ENCODE measurements around the gene GCHFR. TPM values are rescaled to one million over a fixed set of nuclear protein-coding genes. Genes with fewer than 3 reads are reported as not detected.

GCHFR gene
- polyA plus RNA-seq, 1 of the 3 experiments (the other 2 are of a cell fraction) = 0.67 TPM

DNA sequence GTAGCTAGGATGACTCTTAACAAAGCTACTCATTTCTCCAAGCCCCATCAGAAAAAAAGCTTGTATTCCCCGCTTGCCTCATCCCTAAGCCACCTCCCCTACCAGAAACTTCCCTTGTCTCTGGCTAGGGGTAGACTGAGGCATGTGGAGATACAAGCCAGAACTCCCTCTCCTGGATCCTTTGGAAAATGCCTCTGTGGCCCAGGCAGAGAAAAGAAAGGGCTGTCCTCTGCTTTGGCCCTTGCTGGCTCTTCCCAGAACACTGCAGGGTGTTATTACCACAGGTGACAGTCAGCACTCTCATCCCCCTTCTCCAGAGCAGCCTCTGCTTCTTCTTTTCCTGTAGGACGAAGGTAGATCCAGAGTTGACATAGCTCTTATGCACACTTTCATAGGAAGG lies 24.0 kb upstream of the GCHFR start:
- POLR2A ChIA-PET = no interaction called here
- 95% methylated on average over 2 of the region's 2 CpGs for WGBS (ENCODE audit: low lambda C conversion rate)

DNA sequence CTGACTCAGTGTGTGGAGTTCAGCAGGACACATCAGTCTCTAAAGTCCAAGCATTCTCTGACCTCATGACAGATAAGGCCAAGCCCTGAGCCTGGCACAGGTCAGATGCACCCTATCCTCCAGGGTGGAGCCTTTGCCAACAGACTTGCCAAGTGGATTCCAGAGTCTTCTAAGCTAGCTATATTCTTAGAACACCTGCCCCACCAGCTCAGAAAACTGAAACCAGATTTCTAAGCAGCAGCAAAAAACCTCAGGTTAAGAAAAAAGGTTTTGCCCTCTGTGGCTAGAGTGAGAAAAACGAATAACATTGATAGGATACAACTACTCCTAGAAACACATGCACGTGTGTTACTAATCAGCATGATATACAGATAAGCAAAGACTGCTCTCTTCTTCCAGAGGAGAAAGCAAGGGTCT lies 20.4 kb upstream of the GCHFR start:
- H2AFZ ChIP-seq (ENCODE audit: low read depth) = no peak overlapping the region
- 87% methylated on average over 2 of the region's 2 CpGs for WGBS (ENCODE audit: low lambda C conversion rate)
- no peaks in the 10 kb centered on the region for H3K79me2 ChIP-seq (ENCODE audit: insufficient read depth)
- CTCF ChIA-PET = interaction anchor here (1.0 to 20.8 kb wide), 3 partner anchors 12 to 151 kb away, joined by 4 to 555 read pairs (median 4); partner anchors contain the start of genes C15orf62, GCHFR and VPS18
- POLR2A ChIA-PET = no interaction called here
- no peak for DNase-seq
- no peak overlapping the region for H3K4me2 ChIP-seq
- H3K9ac ChIP-seq = no peak overlapping the region
- no peaks in the 10 kb centered on the region for H3K9me3 ChIP-seq
- H3K27ac ChIP-seq (ENCODE audit: low read depth in 2 of 2, low read length in 1 of 2) = no peak overlapping the region
- H4K20me1 ChIP-seq (ENCODE audit: insufficient read depth) = no peaks in the 10 kb centered on the region
- TF ChIP-seq ELF1 (IDR thresholded peaks at IDR 0.05) (no peak), NRF1 (IDR thresholded peaks at IDR 0.05; ENCODE audit: low read depth, low read length) (no peak), FOXM1 (IDR thresholded peaks at IDR 0.05; ENCODE audit: low read depth) (no peak), EZH2phosphoT487 (IDR thresholded peaks at IDR 0.05; ENCODE audit: borderline replicate concordance, low read depth) (no peak), SMC3 (IDR thresholded peaks at IDR 0.05; ENCODE audit: low read depth, low read length) (no peak), RFX5 (IDR thresholded peaks at IDR 0.05; ENCODE audit: low read length) (no peak), MXI1 (IDR thresholded peaks at IDR 0.05; ENCODE audit: low read depth, low read length) (no peak), JUND (IDR thresholded peaks at IDR 0.05) (no peak), SIN3A (IDR thresholded peaks at IDR 0.05; ENCODE audit: borderline replicate concordance, low read depth, low read length) (no peak), FOXJ3 (CRISPR knock-in tag; IDR thresholded peaks at IDR 0.05) (no peak), TEAD4 (IDR thresholded peaks at IDR 0.05; ENCODE audit: borderline replicate concordance, insufficient read depth) (no peak), RCOR1 (IDR thresholded peaks at IDR 0.05; ENCODE audit: low read length) (no peak), CHD2 (IDR thresholded peaks at IDR 0.05; ENCODE audit: low read length, partially characterized antibody) (no peak), POLR2AphosphoS5 (IDR thresholded peaks at IDR 0.05; ENCODE audit: low read depth, low read length) (no peak), EP300 (IDR thresholded peaks at IDR 0.05; ENCODE audit: borderline replicate concordance in 1 of 2, low read depth in 1 of 2, low read length in 1 of 2) (no peak), MEF2A (IDR thresholded peaks at IDR 0.05; ENCODE audit: borderline replicate concordance, low read depth) (no peak)
- TF ChIP-seq, protein P1, sequence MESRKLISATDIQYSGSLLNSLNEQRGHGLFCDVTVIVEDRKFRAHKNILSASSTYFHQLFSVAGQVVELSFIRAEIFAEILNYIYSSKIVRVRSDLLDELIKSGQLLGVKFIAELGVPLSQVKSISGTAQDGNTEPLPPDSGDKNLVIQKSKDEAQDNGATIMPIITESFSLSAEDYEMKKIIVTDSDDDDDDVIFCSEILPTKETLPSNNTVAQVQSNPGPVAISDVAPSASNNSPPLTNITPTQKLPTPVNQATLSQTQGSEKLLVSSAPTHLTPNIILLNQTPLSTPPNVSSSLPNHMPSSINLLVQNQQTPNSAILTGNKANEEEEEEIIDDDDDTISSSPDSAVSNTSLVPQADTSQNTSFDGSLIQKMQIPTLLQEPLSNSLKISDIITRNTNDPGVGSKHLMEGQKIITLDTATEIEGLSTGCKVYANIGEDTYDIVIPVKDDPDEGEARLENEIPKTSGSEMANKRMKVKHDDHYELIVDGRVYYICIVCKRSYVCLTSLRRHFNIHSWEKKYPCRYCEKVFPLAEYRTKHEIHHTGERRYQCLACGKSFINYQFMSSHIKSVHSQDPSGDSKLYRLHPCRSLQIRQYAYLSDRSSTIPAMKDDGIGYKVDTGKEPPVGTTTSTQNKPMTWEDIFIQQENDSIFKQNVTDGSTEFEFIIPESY (IDR thresholded peaks at IDR 0.05; ENCODE audit: borderline replicate concordance, low read depth) = no peak
- no peaks in the 10 kb centered on the region for H3K9me2 ChIP-seq
- H3K36me3 ChIP-seq (replicated peaks in 1 of 2; ENCODE audit: control insufficient read depth in 1 of 2, insufficient read depth in 2 of 2, low read length in 1 of 2) = peaks cover 28 to 40% of the 10 kb centered on the region in 2 experiments
- H3K4me1 ChIP-seq (ENCODE audit: control insufficient read depth in 1 of 2, insufficient read depth in 2 of 2, low read depth in 1 of 2, low read length in 1 of 2) = peaks cover 0 to 4% of the 10 kb centered on the region in 2 experiments; a peak in 1 of 4 replicates
- H3F3A ChIP-seq (replicated peaks; ENCODE audit: insufficient read depth) = peaks cover 6% of the 10 kb centered on the region
- H3K27me3 ChIP-seq (ENCODE audit: insufficient read depth) = no peaks in the 10 kb centered on the region
- H3K4me3 ChIP-seq (ENCODE audit: low read depth in 2 of 2, low read length in 1 of 2) = no peak overlapping the region

More for the DNA sequence above, 24.0 kb upstream of the GCHFR start:
- Histone ChIP-seq H4K20me1 (ENCODE audit: insufficient read depth) (no peaks in the 10 kb centered on the region), H3F3A (replicated peaks; ENCODE audit: insufficient read depth) (no peaks in the 10 kb centered on the region), H3K9me3 (no peaks in the 10 kb centered on the region), H3K4me2 (no peak overlapping the region), H3K9me2 (no peaks in the 10 kb centered on the region), H3K27me3 (ENCODE audit: insufficient read depth) (no peaks in the 10 kb centered on the region), H3K79me2 (ENCODE audit: insufficient read depth) (no peaks in the 10 kb centered on the region), H3K36me3 (replicated peaks in 1 of 2; ENCODE audit: control insufficient read depth in 1 of 2, insufficient read depth in 2 of 2, low read length in 1 of 2) (peaks cover 51 to 64% of the 10 kb centered on the region in 2 experiments), H2AFZ (ENCODE audit: low read depth) (no peak overlapping the region), H3K27ac (ENCODE audit: low read depth in 2 of 2, low read length in 1 of 2) (no peak overlapping the region), H3K9ac (no peak overlapping the region), H3K4me1 (ENCODE audit: control insufficient read depth in 1 of 2, insufficient read depth in 2 of 2, low read depth in 1 of 2, low read length in 1 of 2) (no peaks in the 10 kb centered on the region; a peak in 1 of 4 replicates), H3K4me3 (ENCODE audit: low read depth in 2 of 2, low read length in 1 of 2) (no peak overlapping the region)
- CTCF ChIA-PET = interaction anchor here (0.6 to 20.8 kb wide), 7 partner anchors 10 to 91 kb away, joined by 3 to 555 read pairs (median 3); partner anchors contain the start of genes C15orf62 and GCHFR
- no peak for DNase-seq
- TF ChIP-seq GABPA (IDR thresholded peaks at IDR 0.05; ENCODE audit: low read depth) (no peak), EP300 (IDR thresholded peaks at IDR 0.05; ENCODE audit: borderline replicate concordance in 1 of 2, low read depth in 1 of 2, low read length in 1 of 2) (no peak), SMC3 (IDR thresholded peaks at IDR 0.05; ENCODE audit: low read depth, low read length) (no peak), ELF1 (IDR thresholded peaks at IDR 0.05) (no peak), MEF2A (IDR thresholded peaks at IDR 0.05; ENCODE audit: borderline replicate concordance, low read depth) (no peak), RCOR1 (IDR thresholded peaks at IDR 0.05; ENCODE audit: low read length) (no peak)
- TF ChIP-seq, protein P2, sequence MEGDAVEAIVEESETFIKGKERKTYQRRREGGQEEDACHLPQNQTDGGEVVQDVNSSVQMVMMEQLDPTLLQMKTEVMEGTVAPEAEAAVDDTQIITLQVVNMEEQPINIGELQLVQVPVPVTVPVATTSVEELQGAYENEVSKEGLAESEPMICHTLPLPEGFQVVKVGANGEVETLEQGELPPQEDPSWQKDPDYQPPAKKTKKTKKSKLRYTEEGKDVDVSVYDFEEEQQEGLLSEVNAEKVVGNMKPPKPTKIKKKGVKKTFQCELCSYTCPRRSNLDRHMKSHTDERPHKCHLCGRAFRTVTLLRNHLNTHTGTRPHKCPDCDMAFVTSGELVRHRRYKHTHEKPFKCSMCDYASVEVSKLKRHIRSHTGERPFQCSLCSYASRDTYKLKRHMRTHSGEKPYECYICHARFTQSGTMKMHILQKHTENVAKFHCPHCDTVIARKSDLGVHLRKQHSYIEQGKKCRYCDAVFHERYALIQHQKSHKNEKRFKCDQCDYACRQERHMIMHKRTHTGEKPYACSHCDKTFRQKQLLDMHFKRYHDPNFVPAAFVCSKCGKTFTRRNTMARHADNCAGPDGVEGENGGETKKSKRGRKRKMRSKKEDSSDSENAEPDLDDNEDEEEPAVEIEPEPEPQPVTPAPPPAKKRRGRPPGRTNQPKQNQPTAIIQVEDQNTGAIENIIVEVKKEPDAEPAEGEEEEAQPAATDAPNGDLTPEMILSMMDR (IDR thresholded peaks at IDR 0.05) = peak; percentile 13; the same call in 1 of the 2 replicates

Data from SK-N-SH (cell line).